ENCODE measurements around the gene GOLIM4. TPM values are rescaled to one million over a fixed set of nuclear protein-coding genes. Genes with fewer than 3 reads are reported as not detected.

Gene GOLIM4
- total RNA-seq, 1 donor from 2014 or later: 32.8 TPM

GRCh38 chr3:167991213-167991612 is 104.5 kb downstream of the GOLIM4 start:
- no peak for DNase-seq (ENCODE audit: low read depth)

- DNase-seq (ENCODE audit: low read depth): no peak
These were observed 105.7 kb downstream of the GOLIM4 start for GRCh38 chr3:167989999-167990398.

GRCh38 chr3:167989066-167989465 is 106.7 kb downstream of the GOLIM4 start:
- DNase-seq (ENCODE audit: low read depth): no peak

- DNase-seq (ENCODE audit: low read depth): no peak
These were observed 112.1 kb downstream of the GOLIM4 start for GRCh38 chr3:167983583-167983982.

GRCh38 chr3:167978486-167978885 is 117.2 kb downstream of the GOLIM4 start:
- DNase-seq (ENCODE audit: low read depth): no peak

- no peak for DNase-seq (ENCODE audit: low read depth)
These were observed 117.7 kb downstream of the GOLIM4 start for GRCh38 chr3:167978071-167978470.

GRCh38 chr3:167976516-167977361 is 119.0 kb downstream of the GOLIM4 start:
- no peak for DNase-seq (ENCODE audit: low read depth)

- DNase-seq (ENCODE audit: low read depth): no peak
These were observed 121.8 kb downstream of the GOLIM4 start for GRCh38 chr3:167973901-167974300.

- no peak for DNase-seq (ENCODE audit: low read depth)
These were observed 122.7 kb downstream of the GOLIM4 start for GRCh38 chr3:167973046-167973445.

GRCh38 chr3:167972502-167972901 is 123.2 kb downstream of the GOLIM4 start:
- DNase-seq (ENCODE audit: low read depth): no peak

- DNase-seq (ENCODE audit: low read depth): no peak
These were observed 126.2 kb downstream of the GOLIM4 start for GRCh38 chr3:167969548-167969947.

- DNase-seq (ENCODE audit: low read depth): no peak
These were observed 128.3 kb downstream of the GOLIM4 start for GRCh38 chr3:167967257-167968036.
